Activated CD4-positive, alpha-beta T cell treated with anti-CD3 and anti-CD28 coated beads for 24 hours (primary cell): ENCODE measurements around the gene HOMER3.
"Not testable (repeated sequence)": the region's sequence is repeated elsewhere in the genome, so short reads cannot be mapped to it uniquely, and the experiment has no call there.

Source experiments
- DNase-seq, 2 donors: peaks; one replicate each; pipeline ENCODE4 v3.0.0-alpha.2; 2020; ENCODE audit warnings: low read depth in 2 of 2

Gene HOMER3

DNA sequence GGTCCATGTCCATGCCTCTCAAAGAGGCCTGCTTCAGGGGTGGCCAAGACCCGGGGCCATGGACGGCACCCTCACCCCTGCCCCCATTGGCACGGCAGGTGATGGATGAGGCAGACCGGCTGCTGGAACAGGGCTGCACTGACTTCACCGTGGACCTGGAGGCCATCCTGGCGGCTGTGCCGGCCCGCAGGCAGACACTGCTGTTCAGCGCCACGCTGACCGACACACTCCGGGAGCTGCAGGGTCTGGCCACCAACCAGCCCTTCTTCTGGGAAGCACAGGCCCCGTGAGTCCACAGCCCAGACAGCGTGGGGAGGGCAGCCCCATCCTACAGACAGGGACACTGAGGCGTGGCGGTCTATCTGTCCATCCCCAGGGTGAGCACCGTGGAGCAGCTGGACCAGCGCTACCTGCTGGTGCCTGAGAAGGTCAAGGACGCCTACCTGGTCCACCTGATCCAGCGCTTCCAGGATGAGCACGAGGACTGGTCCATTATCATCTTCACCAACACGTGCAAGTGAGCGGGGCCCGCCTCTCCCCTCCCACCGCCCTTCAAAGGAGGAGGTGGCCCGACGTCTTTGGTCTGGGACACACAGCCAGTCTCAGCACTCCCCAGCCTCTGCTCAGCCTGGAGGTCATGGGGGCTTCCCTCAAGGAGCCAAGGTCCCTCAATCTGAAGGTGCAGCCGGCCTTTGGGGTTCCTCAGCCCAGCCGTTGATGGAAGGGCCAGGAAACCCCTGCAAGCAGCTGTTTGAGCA, 18.6 kb downstream of the HOMER3 start:
- no peak for DNase-seq

DNA sequence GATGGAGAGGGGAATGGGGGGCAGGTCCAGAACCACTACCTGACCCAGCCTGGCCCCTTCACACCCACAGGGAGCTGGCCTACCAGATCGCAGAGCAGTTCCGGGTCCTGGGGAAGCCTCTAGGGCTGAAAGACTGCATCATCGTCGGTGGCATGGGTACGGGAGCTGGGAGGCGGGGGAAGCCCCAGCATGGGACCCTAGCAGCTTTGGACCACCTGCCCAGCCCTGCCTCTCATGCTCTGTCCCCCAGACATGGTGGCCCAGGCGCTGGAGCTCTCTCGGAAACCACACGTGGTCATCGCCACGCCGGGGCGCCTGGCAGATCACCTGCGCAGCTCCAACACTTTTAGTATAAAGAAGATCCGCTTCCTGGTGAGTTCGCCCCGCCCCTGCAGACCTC, 19.4 kb downstream of the HOMER3 start:
- DNase-seq = no peak

DNA sequence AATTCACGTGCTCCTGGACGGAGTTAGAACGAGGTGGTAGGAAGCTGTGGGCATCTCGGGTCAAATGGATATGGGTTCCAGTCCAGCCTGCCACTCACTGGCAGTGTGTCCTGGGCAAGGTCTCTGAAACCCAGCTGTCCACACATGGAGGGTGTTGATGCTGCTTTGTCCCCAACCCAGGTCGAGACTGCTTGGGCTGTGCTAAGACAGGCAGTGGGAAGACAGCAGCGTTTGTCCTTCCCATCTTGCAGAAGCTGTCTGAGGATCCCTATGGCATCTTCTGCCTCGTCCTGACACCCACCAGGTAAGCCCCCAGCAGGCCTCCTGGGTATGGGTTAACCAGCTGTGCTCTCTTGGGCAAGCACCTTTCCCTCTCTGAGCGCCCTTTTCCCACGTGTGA, 20.6 kb downstream of the HOMER3 start:
- no peak for DNase-seq

DNA sequence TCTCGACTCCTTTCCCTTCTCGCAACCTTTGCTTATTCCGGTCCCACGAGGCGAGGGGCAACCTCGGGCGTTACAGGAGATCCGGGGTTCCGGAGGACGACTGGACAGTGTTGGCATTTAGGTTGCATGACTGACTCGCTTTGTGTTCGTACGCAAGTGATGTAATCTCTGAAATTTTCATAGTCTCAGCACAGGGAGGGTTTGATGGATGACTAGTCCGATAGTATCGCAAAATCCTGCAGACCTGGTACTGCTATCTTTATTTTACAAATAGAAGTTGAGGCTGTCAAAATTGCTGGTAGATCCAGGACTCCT, 21.2 kb downstream of the HOMER3 start:
- DNase-seq = no peak

DNA sequence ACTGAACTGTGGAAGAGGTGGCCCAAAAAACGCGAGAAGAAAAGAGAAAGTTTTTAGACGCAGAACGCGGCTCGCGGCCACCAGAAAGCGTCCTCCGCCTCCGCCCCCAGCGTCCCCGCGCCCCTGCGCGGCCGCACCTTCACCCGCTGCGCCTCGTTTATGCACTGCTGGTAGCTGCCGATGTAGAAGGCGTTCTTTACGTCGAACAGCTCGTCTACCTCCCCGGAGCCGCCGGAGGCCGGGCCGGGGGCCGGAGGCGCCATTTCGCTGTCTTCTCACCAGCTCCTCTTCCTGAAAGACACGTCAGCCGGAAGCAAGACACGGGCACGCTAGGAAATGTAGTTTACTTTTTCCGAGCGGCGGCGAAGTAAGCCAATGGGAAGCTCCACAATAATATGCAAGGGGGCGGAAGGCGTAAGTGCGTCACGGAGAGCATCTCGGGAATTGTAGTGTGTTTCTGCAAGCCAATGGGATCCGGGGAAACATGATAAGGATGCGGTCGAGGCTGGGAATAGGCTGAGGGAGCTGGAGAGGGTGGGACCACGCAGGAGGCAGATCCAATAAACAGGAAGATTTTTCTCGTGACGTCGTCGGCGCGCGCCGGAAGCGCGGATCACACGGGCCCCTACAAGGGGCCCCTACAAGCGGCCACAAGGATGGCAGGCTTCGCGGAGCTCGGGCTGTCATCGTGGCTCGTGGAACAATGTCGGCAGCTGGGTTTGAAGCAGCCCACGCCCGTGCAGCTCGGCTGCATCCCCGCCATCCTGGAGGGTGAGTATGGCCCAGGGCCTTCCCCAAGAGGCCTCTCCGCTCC, 21.7 kb downstream of the HOMER3 start, which contains the start of the genes COPE and DDX49:
TSS of gene COPE (minus strand) at position 302 of the 814 bp plus-strand sequence. CDS start at position 263, 39 bp downstream.
TSS of gene DDX49 (plus strand) at position 630 of the 814 bp plus-strand sequence. CDS start at position 657, 27 bp downstream.
- peak; percentile 93 to 95 for DNase-seq

DNA sequence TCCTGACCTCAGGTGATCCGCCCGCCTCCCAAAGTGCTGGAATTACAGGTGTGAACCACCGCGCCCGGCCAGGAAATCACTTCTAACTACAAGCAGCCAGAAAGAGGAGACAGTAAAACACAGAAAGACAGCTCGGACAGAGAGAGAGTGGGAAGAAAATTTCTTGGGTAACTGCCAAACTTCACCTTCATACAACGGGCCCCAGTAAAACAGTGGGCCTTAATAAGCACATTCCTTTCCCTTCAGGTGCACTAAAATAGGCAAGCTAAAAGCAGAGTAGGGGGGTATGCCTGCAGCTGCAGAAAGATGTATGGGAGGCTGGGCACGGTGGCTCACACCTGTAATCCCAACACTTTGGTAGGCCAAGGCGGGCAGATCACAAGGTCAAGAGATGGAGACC, 23.4 kb downstream of the HOMER3 start:
- not testable (repeated sequence) for DNase-seq

DNA sequence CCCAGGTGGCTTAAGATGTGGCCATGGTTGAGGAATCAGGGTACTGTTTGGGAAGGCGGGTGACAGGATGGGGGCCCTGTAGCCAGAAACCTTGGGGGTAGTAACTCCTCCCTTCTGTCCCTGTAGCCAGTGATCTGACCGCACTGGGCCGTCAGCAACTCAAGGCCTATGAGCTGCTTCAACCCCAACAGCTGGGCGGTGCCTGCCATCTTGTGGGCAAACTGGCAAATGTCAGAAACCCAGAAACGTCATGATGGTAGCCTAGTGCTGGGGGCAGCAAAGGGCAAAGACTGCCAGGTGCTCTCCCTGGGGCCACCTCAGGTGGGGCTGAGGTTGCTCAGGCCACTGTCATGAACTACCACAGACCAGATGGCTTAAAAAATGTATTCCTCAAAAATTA, 25.4 kb downstream of the HOMER3 start:
- no peak for DNase-seq

DNA sequence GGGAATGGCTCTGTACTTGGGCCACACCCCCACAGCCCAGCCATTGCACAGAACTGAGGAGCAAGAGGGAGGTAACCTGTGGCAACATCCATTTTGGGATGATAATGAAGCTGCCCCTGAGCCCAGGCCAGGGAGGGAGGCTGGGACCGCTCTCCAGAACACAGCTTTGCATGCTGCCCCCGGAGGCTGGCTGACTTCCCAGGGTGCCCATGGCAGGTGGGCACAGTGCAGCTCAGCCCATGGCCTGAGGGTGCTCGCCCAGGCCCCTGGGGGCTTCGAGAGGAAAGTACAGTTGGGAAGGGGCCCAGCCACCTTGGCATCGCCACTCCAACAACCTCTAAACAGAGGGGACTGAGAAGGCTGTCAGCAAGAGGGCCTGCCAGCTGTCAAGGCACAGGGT, 27.6 kb downstream of the HOMER3 start:
- no peak for DNase-seq

DNA sequence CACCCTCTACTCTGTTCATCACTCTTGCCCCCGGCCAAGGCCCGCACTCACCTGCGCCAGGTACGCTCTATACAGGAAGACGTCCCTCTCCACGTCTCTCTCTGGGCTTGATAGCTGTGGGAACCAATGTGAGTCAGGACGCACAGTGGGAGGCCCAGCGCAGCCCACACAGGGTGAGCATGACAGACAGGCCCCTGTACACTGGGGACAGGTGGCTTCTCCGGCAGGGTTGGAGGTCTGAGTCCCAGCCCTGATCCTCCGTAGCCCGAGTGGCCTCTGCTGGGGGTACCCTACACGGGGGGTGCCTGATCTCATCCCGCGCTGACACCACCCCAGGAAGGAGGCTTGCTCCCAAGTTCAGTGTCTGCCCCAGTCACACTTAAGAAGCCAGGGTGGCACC, 28.1 kb downstream of the HOMER3 start:
- no peak for DNase-seq

DNA sequence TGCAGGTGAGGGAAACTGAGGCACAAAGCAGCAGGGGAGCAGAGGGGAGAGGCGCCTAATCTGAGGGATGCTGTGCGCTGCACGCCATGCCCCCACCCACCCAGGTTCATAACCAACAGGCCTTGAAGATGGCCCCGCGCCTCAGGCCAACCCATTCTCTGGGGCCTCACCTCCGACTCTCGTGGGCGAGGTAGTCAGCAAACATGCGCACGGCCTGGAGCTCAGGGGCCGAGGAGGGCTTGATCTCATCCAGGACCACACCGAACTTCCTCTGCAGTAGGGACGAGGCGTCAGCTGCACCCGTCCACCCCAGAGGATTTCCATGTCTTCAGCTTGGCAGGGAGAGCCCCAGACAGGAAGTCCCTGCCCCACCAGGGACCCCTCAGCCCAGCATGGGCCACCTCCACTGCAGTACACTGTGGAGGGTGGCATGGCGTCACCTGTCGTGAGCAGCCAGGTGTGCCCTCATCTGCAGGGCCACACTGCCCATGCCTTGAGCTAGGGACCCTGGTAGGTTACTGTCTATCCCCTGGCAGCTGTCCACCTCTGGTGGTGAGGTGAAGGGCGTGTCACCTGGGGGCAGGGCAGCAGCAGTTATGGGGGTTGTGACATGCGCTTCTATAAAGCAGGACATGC, 30.1 kb downstream of the HOMER3 start:
- no peak for DNase-seq

DNA sequence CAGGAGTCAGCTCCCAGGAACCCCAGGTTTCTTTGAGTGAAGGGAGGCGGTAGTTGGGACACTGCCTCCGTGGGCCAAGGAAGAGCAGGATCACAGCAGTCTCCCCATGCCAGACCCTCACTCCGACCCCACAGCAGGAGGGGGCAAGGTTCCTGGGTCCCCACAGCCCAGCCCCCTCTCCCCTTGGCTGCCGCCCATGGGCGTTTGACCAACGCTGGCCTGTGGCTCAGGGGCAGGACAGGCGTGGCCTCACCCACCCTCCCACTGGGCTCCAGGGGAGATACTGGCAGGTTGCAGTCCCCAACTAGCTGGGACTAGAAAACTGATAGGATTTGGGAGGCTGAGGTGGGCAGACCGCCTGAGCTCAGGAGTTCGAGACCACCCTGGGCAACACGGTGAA, 31.0 kb downstream of the HOMER3 start:
- no peak for DNase-seq

DNA sequence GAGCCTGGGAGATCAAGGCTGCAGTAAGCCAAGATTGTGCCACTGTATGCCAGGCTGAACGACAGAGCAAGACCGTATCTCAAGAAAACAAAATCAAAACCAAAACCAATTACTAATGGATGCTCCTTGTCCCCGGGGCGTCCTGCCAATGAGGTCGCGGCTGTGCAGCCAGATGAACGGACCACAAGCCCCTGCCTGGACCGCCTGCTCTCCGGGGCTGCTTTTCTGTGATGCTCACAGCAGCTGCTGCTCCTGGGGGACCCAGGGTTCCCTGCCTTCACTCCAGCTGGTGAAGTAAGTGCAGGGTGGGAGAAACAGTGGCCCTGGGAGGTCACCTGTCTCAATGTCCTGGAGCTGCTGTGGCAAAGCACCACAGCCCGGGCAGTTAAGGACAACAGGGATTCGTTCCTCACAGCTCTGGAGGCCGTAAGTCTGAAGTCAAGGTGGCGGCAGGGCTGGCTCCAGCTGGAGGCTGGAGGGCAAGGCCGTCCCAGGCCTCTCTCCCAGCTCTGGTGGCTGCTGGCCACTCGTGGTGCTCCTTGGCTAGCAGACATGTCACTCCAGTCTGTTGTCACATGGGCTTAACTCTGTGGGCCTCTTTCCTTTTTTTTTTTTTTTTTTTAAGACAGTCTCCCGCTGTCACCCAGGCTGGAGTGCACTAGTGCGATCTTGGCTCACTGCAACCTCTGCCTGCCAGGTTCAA, 31.9 kb downstream of the HOMER3 start:
- no peak for DNase-seq

DNA sequence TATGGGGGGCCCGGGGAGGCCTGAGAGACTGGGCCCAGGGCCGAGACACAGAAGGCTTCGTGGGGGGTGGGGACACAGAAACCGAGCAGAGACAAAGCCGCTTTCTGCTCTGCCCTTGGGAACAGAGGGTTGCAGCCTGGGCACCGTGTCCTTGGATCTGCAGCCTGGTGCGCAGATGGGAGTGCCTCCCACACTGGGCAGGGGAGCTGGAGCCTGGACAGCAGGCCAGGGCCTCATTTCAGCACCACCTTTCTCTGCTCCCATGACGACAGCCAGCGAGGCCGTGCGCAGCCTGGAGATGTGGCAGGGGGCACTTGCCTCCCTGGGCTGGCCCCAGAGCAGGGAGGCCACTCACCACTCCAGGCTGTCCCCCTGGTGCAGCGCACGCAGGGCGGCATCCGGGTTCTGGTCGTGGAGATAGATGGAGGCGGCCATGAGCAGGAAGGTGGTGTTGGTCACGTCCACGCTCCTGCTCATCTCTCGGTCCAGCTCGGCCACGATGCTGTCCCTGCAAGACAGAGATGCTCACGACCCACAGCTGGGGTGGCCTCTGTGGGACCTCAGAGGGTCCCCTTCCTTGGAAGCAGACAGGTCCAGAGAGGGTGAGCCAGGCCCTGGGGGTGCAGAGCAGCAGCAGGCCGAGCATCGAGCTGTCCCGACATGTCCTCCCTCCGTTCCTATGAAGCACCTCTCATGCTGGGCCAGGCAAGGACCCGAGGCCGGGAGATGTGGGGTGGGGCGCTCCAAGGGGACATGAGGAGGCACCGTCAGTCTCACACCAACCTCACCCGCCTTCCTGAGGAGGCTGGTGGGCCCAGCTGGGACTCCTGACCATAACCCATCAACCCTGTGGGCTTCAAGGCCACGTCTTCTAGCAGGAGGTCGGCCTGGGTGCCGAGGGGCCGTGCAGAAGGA, 34.2 kb downstream of the HOMER3 start:
- no peak for DNase-seq

DNA sequence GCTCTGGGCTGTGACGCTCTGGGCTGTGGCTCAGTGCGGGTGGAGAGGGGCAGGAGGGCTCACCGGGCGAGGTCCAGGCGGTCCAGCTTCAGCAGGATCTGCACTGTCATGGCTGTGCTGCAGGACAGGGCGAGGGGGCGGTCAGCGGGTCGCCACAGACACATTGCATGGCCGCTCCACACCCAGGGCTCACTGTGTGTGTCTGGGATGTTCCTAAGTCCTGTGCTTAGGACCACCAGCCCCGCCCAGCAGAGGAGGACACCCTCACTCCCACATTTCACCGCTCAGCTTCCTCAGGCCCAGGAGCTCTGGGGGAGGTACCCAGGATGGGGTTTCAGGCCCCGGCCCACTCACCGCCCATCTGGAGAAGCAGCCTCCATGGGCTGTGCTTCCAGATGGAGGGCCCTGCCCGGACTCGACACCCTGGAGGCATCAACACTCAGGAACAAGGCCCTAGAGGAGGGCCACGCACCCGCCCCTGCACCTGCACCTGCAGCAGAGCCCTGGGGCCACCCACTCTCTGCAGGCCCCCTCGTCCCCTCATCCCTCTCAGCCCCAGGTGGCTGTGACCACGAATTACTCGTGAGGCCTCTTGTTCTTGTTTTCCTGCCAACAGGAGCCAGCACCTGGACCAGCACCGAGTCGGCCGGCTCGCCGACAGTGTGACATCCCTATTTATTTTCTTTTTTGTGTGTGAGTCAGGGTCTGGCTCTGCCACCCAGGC, 35.3 kb downstream of the HOMER3 start:
- DNase-seq = no peak

DNA sequence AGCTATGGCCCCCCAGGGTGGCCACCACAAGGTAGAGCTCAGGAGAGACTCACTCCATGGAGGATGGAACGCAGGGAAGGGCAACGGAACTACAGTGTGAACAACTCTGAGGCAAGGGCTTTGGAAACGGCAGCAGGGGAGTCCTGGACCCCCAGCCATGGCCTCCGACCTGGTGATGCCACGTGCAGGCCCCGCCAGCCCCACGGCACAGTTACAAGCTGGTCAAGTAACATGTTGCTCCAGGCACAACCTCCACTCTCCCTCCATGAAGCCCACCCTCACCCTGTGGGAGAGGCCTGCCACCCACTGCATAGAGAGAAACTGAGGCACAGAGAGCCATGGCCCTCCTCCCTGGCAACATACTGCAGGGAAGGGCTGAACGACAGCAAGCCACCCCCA, 36.0 kb downstream of the HOMER3 start:
- DNase-seq = no peak

DNA sequence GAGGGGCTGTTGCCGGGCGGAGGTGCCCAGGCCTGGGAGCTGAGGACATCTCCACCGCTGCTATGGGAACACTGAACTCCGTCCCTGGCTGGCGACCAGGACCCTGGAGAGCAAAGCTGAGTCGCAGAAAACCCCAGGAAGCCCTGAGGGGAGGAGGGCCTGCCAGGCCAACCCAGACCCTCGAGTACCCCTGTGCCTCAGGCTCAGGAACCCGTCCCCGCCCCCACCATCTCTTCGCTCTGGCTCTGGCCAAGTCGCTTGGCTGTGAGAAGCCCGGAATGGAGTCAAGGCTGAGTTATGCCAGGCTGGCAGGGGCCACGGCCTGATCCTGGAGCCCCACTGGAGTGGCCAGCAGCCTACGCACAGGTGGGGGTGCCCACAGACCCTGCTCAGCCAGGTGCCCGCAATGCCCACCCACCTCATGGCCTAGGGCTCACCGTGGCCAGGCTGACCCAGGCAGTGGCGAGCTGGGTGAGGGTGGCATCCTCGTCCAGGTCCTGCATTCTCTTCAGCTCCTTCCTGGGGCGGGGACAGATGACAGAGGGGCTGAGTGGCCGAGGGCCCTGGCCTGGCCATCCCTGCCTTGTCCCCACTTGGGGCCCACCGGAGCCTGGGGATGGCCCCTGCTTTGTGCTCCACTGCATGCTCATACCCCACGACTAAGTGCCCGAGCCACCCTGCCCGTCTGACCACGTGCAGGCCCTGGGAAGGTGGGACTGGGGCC, 36.5 kb downstream of the HOMER3 start:
- DNase-seq = no peak

DNA sequence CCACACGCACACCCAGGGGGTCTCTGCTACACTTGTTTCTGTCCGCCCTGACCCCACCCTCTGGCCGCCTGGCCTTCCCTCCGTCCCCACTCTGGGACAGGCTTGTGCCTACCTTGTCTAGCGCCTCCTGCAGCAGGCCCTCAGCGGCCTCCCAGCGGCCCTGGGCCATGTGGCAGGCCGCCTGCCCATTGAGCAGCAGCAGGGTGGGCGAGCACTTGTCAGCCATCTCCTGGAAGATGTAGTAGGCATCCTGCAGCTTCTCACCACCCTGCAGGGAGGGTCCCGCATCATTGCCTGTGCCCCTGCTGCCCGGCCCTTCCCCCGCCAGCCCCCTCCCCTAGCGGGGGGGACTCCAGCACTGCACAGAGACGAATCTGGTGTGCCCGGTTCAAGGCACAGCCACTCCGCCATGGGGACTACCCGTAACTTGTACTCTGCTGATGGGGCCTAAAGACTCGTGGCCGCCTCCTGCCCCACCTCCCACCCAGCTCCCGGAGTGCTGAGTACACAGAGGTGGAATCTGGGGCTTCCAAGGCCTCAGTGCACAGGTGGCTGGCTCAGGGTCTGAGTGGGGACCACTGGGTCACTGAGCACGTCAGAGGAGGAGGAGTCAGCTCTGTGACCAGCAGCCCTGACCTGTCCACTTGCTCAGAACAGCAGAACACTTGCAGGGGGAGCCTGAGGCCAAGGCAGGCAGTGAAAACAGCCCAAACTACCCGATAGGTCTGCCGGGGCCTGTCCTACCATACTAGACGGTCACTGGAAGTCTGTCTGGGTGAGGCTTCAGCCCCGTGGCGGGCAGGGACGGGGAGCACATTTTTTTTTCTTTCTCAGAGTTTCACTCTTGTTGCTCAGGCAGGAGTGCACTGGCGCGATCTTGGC, 37.6 kb downstream of the HOMER3 start:
- no peak for DNase-seq

DNA sequence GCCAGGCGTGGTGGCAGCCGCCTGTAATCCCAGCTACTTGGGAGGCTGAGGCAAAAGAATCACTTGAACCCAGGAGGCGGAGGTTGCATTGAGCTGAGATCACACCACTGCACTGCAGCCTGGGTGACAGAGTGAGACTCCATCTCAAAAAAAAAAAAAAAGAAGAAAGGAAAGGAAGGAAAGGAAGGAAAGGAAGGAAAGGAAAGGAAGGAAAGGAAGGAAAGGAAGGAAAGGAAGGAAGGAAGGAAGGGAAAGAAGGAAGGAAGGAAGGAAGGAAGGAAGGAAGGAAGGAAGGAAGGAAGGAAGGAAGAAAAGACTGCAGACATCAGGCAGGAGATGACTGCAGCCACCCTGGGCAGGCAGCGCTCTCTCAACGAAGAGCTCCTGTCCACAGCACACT, 38.5 kb downstream of the HOMER3 start:
- not testable (repeated sequence) for DNase-seq

DNA sequence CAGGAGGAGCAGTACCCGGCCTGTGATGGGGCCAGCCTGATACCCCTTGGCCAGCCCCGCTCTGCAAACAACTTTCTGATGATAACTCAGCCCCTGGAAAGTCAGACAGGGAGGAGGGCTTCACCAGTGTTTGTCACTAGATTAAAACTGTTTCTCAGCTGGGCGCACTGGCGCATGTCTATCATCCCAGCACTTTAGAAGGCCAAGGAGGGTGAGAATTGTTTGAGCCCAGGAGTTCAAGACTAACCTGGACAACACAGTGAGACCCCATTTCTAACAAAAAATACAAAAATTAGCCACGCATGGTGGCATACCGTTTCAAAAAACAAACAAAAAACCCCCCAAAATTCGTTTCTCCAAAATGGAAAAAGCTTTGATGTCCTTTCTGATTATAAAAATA, 39.5 kb downstream of the HOMER3 start:
- no peak for DNase-seq
